Endothelial cell (in vitro differentiated cells): ENCODE measurements around the gene HBA1. TPM values are rescaled to one million over a fixed set of nuclear protein-coding genes. Genes with fewer than 3 reads are reported as not detected.
A peak's percentile ranks its signal among the peaks of the same experiment; 100 is the strongest.

Experiments used
- DNase-seq: peaks from one replicate; pipeline ENCODE4 v3.0.0; 2021; ENCODE audit warnings: low spot score
- H3K27ac Mint-ChIP-seq: one replicate; pipeline ENCODE4 v1.8.0; 2021; ENCODE audit warnings: mixed read lengths, inconsistent platforms; ENCODE audit not compliant: unreplicated experiment
- H3K27me3 Mint-ChIP-seq: one replicate; pipeline ENCODE4 v1.8.0; 2021; ENCODE audit warnings: mild to moderate bottlenecking, moderate library complexity, mixed read lengths, inconsistent platforms; ENCODE audit not compliant: unreplicated experiment
- H3K36me3 Mint-ChIP-seq: one replicate; pipeline ENCODE4 v1.8.0; 2021; ENCODE audit warnings: mild to moderate bottlenecking, low read depth, mixed read lengths, inconsistent platforms; ENCODE audit not compliant: unreplicated experiment
- H3K4me1 Mint-ChIP-seq: one replicate; pipeline ENCODE4 v1.8.0; 2021; ENCODE audit warnings: mild to moderate bottlenecking, mixed read lengths, inconsistent platforms; ENCODE audit not compliant: unreplicated experiment
- H3K4me3 Mint-ChIP-seq: one replicate; pipeline ENCODE4 v1.8.0; 2021; ENCODE audit warnings: mild to moderate bottlenecking, mixed read lengths, inconsistent platforms; ENCODE audit not compliant: unreplicated experiment
- H3K9me3 Mint-ChIP-seq: one replicate; pipeline ENCODE4 v1.8.0; 2021; ENCODE audit warnings: mixed read lengths, inconsistent platforms; ENCODE audit not compliant: unreplicated experiment
- CTCF ChIP-seq: fragments of 200-600 bp; sonication (generic); IDR thresholded peaks from one replicate; pipeline ENCODE4 v1.5.0; 2021; ENCODE audit warnings: antibody characterized with exemption; ENCODE audit not compliant: unreplicated experiment
- total RNA-seq: library from RNA; stranded (reverse); fragmentation: NEBNext Ultra II Directional; extraction: Animal tissue kit (Norgen Biotek cat#: 25700); gene quantifications from one replicate; pipeline ENCODE4 v1.2.1, GENCODE V29; 2021; ENCODE audit not compliant: unreplicated experiment

The HBA1 gene
- total RNA-seq, 1 donor from 2014 or later, result not detected

DNA sequence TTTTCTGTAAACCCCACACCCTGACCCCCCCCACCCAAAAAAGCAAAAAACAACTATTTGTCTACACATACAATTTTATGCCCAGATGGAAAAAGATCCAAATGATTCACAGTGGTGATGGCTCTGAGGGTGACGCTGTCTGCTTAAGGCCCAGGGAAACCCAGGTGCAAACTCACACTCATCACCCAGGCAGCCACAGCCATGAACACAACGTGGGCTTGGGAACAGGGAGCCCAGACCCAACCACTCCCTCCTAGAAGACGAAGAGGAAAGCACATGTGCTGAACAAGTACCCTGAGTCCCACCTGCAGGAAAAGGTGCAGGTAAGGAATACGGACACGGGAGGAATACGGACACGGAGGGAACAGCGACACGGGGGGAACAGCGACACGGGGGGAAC, 9.2 kb downstream of the HBA1 start:
- H3K9me3 Mint-ChIP-seq, result no peaks in the 10 kb centered on the region
- no peak overlapping the region for H3K4me3 Mint-ChIP-seq
- TF ChIP-seq CTCF, result no peak
- DNase-seq, result no peak
- no peaks in the 10 kb centered on the region for H3K4me1 Mint-ChIP-seq
- peaks cover 29% of the 10 kb centered on the region for H3K36me3 Mint-ChIP-seq
- H3K27me3 Mint-ChIP-seq, result no peaks in the 10 kb centered on the region
- H3K27ac Mint-ChIP-seq, result no peak overlapping the region

- peaks cover 6% of the 10 kb centered on the region for H3K4me1 Mint-ChIP-seq
- no peaks in the 10 kb centered on the region for H3K27me3 Mint-ChIP-seq
- H3K27ac Mint-ChIP-seq, result no peak overlapping the region
- TF ChIP-seq CTCF, result no peak
- no peak for DNase-seq
- peaks cover 44% of the 10 kb centered on the region for H3K36me3 Mint-ChIP-seq
- no peak overlapping the region for H3K4me3 Mint-ChIP-seq
- H3K9me3 Mint-ChIP-seq, result no peaks in the 10 kb centered on the region
These were observed 10.8 kb downstream of the HBA1 start for GRCh38 chr16:187330-187729.

GRCh38 chr16:188674-189073, 12.2 kb downstream of the HBA1 start:
- no peak overlapping the region for H3K4me3 Mint-ChIP-seq
- no peak for DNase-seq
- H3K9me3 Mint-ChIP-seq, result no peaks in the 10 kb centered on the region
- no peak overlapping the region for H3K27ac Mint-ChIP-seq
- TF ChIP-seq CTCF, result no peak
- peaks cover 8% of the 10 kb centered on the region for H3K4me1 Mint-ChIP-seq
- peaks cover 49% of the 10 kb centered on the region for H3K36me3 Mint-ChIP-seq
- H3K27me3 Mint-ChIP-seq, result no peaks in the 10 kb centered on the region

- Mint-ChIP-seq H3K36me3 (peaks cover 52% of the 10 kb centered on the region), H3K9me3 (no peaks in the 10 kb centered on the region), H3K27ac (no peak overlapping the region), H3K4me1 (peaks cover 8% of the 10 kb centered on the region), H3K27me3 (no peaks in the 10 kb centered on the region), H3K4me3 (peak overlapping the region; percentile 78)
- no peak for TF ChIP-seq CTCF
- DNase-seq, result no peak
These were observed 13.2 kb downstream of the HBA1 start for GRCh38 chr16:189604-190186.

GRCh38 chr16:191831-192230, 15.4 kb downstream of the HBA1 start:
- no peaks in the 10 kb centered on the region for H3K27me3 Mint-ChIP-seq
- peaks cover 8% of the 10 kb centered on the region for H3K4me1 Mint-ChIP-seq
- DNase-seq, result no peak
- TF ChIP-seq CTCF, result no peak
- no peaks in the 10 kb centered on the region for H3K9me3 Mint-ChIP-seq
- H3K4me3 Mint-ChIP-seq, result peak overlapping the region; percentile 40
- peak overlapping the region; percentile 4 for H3K27ac Mint-ChIP-seq
- peaks cover 56% of the 10 kb centered on the region for H3K36me3 Mint-ChIP-seq
